ENCODE measurements around the gene TSC22D2.

Gene TSC22D2

DNA sequence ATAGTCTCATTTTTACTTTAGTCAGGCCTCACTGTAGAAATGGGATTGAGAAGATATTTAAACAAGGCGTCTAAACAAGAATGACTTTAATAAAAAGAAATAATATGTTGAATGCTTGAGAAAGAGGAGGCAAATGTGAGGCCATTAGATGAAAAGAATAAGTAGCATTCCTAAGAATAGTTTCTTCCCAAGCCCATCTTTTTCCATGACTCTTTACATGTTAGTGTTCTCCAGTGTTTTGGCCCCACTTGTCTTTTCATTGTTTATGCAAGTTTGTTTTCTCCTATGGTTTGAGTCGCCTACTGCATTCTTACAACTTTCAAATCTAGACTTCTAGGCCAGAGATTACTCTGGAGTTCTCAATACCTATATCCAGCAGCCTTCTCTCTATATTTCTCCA lies 39.0 kb downstream of the TSC22D2 start:
- H3K4me3 ChIP-seq (ENCODE audit: low read length) = no peak overlapping the region
- peak; percentile 21 for DNase-seq (ENCODE audit: low read depth)
- TF ChIP-seq, protein P1, sequence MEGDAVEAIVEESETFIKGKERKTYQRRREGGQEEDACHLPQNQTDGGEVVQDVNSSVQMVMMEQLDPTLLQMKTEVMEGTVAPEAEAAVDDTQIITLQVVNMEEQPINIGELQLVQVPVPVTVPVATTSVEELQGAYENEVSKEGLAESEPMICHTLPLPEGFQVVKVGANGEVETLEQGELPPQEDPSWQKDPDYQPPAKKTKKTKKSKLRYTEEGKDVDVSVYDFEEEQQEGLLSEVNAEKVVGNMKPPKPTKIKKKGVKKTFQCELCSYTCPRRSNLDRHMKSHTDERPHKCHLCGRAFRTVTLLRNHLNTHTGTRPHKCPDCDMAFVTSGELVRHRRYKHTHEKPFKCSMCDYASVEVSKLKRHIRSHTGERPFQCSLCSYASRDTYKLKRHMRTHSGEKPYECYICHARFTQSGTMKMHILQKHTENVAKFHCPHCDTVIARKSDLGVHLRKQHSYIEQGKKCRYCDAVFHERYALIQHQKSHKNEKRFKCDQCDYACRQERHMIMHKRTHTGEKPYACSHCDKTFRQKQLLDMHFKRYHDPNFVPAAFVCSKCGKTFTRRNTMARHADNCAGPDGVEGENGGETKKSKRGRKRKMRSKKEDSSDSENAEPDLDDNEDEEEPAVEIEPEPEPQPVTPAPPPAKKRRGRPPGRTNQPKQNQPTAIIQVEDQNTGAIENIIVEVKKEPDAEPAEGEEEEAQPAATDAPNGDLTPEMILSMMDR (conservative IDR thresholded peaks at IDR 0.05; ENCODE audit: low read length) = no peak

DNA sequence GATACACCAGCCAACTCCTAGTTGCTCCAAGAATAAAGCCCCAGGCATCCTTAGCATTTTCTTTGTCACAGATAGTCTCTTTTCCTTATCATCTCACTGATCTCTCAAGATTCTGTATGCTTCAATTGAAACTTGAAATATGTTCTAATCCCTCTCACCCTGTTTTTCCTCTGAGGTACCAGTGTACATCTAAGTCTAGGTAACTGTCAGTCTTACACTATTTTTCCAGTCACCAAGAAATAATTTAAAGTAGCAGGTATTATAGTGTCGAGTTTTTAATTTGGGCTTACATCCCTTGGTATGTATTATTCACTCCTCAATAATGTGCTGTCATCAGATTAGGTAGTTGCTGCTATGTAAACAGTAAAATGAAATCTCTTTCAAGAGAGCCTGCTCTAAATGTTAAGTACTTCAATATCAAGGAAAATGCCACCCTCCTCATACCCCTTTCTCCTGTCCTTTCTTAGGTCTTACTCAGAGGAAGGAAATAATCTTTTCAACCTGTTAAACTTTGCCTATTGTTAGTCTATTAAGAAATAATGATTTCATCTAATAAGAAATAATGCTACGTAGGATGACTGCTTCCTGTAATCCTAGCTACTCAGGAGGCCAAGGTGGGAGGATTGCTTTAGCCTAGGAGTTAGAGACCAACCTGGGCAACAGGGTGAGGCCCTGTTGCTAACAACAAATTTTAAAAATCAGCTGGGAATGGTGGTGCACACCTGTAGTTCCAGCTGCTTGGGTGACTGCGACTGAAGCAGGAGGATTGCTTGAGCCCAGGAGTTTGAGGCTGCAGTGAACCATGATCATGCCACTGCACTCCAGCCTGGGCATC lies 39.8 kb downstream of the TSC22D2 start:
- peak; percentile 30 for DNase-seq (ENCODE audit: low read depth)
- H3K4me3 ChIP-seq (ENCODE audit: low read length) = no peak overlapping the region
- TF ChIP-seq, protein P1 (conservative IDR thresholded peaks at IDR 0.05; ENCODE audit: low read length) = no peak

DNA sequence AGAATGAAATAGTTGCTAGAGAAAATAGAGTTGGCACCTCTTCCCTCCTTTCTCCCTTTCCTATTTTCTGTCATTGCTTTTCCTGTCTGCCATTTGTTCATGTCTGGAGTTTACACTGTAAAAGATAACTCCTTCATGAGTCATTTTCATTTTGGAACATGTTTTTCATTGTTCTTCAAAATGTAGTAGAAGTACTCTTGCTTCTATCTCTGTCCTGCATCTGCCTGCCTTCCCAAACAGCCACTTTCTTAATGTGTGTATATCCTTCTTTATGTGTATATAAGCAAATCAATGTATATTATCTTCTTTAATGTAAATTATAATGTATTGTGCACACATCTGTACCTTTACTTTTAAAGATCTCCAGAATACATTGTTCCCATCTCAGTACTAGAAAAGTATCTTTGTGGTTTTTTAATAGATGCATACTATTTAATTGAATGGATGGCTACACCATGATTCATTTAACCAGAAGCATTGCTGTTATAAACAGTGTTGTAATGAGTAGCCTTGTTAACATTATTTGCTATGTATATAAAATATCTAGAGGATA lies 41.1 kb downstream of the TSC22D2 start:
- H3K4me3 ChIP-seq (ENCODE audit: low read length) = no peak overlapping the region
- peak; percentile 75 for DNase-seq (ENCODE audit: low read depth)
- TF ChIP-seq, protein P1 (conservative IDR thresholded peaks at IDR 0.05; ENCODE audit: low read length) = no peak

DNA sequence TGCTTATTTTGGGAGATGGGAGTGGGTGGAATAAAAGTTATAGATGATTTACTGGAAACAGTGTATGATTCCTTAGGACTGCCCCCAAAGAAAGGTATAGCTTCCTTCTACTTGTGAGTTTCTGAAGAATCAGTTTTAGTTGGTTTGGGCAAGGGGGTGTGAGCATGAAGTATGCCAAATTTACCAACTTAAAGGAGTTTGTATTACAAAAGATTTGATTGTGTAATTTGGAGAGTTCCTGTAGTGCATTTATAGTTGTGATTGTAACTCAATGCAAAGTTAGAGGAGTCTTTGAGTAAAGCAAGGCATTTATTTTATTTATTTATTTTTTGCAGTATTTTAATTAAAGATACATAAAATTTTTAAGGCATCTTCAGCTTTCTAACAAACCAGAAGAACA lies 42.8 kb downstream of the TSC22D2 start:
- no peak for DNase-seq (ENCODE audit: low read depth)
- H3K4me3 ChIP-seq (ENCODE audit: low read length) = no peak overlapping the region
- TF ChIP-seq, protein P1 (conservative IDR thresholded peaks at IDR 0.05; ENCODE audit: low read length) = no peak

DNA sequence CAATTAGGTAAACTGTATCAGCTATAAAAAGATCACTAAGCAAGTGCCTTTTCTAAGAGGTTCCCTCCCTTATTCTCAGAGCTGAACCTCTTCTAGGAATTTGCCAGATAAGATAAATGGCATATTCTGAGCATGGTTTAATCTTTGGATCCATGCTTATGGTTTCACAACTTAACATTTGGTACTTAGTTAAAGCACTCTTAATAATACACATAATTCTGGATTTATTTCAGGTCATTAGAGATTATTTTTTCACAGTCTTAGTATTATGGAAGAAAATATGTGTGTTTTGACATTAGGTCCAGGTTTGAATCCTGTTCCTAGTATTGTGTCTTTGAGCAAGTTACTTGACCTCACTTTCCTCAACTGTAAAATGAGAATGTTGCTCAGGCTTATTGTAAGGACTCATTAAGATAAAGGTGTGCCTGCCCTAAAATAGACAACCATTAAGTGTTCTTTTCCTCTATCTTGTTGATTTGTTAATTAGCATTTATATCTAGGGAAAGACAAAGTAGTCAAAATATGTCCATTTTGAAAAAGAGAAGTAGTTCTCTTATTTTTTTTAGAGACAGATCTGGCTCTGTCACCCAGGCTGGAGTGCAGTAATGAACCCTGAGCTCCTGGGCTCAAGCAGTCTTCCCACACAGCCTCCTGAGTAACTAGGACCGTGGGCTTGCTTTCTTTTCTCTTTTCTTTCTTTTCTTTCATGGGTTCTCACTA lies 43.4 kb downstream of the TSC22D2 start:
- DNase-seq (ENCODE audit: low read depth) = no peak
- H3K4me3 ChIP-seq (ENCODE audit: low read length) = no peak overlapping the region
- TF ChIP-seq, protein P1 (conservative IDR thresholded peaks at IDR 0.05; ENCODE audit: low read length) = no peak

DNA sequence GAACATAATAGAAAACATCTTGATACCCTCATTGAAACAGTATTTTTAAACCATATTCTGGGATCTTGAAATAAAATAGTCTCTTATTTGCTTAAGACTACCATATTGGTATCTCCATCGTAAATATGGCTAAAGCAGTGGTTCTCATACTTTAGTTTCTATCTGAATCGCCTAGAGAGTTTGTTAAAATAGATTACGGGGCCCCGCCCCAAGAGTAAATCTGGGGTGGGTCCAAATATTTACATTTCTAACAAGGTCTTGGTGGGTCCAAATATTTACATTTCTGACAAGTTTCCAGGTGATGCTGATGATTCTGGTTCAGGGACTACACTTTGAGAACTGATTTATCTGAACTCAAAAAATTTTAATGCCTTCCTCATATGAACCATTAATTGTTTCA lies 45.3 kb downstream of the TSC22D2 start:
- no peak for DNase-seq (ENCODE audit: low read depth)
- H3K4me3 ChIP-seq (ENCODE audit: low read length) = no peak overlapping the region
- TF ChIP-seq, protein P1 (conservative IDR thresholded peaks at IDR 0.05; ENCODE audit: low read length) = no peak
